Cerebellar nuclear complex (tissue), 1 donor: ENCODE measurements around the gene GOLM1.

Source experiments
- DNase-seq, 2 experiments: peaks; one replicate each; lab custom pipeline; 2025; lab: John Stamatoyannopoulos, UW

The GOLM1 gene

GRCh38 chr9:85981369-85981768 lies 118.0 kb downstream of the GOLM1 start:
- no peak for DNase-seq

- DNase-seq = no peak
Measured at GRCh38 chr9:85978496-85978895, 120.9 kb downstream of the GOLM1 start.
